Measurements from ENCODE around the gene GSTM4.
"Not testable (repeated sequence)": the region's sequence is repeated elsewhere in the genome, so short reads cannot be mapped to it uniquely, and the experiment has no call there.

The GSTM4 gene

DNA sequence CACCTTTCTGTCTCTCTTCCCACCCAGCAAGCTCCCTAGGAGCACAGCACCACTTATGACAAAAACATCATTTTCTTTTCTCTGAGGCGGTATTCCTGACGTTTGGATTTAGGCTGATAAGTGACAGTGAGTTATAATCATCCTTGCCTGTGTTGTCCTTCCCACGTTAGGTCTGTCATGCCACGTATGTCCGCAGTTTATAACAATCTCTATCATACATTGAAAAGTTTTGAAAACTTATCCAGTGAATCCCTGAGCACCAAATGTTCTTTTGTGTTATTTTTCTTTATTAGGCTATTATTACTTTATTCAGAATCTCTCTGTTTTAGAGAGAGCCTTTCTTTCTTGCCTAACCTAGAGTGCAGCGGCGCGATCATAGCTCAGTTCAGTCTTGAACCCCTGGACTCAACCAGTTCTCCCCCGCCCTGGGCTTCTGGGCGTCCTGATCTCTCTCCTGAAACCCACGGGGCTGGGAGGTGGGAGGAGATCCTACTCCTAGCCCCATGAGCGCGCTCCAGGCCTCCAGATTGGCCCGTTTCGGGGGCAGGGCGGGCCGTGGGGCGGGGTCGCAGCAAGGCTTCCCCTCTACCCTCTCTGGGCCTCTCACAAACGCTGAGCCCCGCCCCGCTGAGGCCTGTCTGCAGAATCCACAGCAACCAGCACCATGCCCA, 11.7 kb downstream of the GSTM4 start, which contains the start of gene GSTM2:
Gene GSTM2, plus strand, starts transcription at position 606 of the 671 bp plus-strand sequence. Its CDS starts 59 bp downstream, at position 665.
- DNase-seq (ENCODE audit: low read depth): peak; percentile 66

GRCh38 chr1:109668123-109668775, 12.3 kb downstream of the GSTM4 start:
- no peak for DNase-seq (ENCODE audit: low read depth)

GRCh38 chr1:109669246-109669948, 13.5 kb downstream of the GSTM4 start:
- no peak for DNase-seq (ENCODE audit: low read depth)

- not testable (repeated sequence) for DNase-seq (ENCODE audit: low read depth)
These were observed 14.0 kb downstream of the GSTM4 start for GRCh38 chr1:109669949-109670302.

GRCh38 chr1:109671067-109671466, 15.2 kb downstream of the GSTM4 start:
- no peak for DNase-seq (ENCODE audit: low read depth)

- not testable (repeated sequence) for DNase-seq (ENCODE audit: low read depth)
These were observed 18.0 kb downstream of the GSTM4 start for GRCh38 chr1:109673861-109674260.

GRCh38 chr1:109676683-109677381, 20.9 kb downstream of the GSTM4 start:
- not testable (repeated sequence) for DNase-seq (ENCODE audit: low read depth)

DNA sequence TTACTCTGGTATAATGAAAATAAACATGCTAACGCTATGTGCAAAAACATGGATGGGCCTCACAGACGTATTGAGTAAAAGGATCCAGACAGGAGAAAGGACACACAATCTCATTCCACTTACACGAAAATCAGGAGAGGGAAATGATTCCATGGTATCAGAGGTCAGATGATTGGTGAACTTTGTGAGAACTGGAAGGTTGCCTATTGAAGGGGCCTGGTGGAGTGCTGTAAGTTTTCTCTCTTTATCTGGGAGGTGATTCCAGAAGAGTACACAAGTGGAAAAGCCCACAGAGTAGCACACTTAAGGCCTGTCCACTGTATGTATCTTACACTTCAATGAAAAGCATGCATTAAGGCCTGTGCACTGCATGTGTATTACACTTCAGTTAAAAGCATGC, 21.6 kb downstream of the GSTM4 start:
- DNase-seq (ENCODE audit: low read depth): no peak

- DNase-seq (ENCODE audit: low read depth): not testable (repeated sequence)
These were observed 22.7 kb downstream of the GSTM4 start for GRCh38 chr1:109678637-109679036.

- DNase-seq (ENCODE audit: low read depth): not testable (repeated sequence)
These were observed 28.9 kb downstream of the GSTM4 start for GRCh38 chr1:109684777-109685176.

DNA sequence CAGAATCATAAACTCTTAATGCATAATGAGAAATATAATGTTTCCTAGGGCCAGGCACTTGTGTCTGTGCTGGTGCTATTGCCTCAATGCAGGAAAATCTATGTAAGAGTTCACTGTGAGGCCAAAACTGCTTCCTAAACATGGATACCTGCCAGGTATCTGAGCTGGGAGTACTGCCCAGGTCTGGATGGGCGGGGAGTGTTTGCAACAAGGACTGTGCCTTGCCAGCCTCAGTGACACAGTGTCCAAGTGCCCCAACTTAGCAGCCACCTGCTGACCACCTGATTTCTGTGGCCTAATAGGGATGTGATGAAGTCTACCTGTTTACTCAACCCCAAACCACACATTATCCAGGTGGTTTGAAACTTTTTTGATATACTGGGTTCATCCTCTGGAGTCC, 29.5 kb downstream of the GSTM4 start:
- DNase-seq (ENCODE audit: low read depth): not testable (repeated sequence)

- DNase-seq (ENCODE audit: low read depth): not testable (repeated sequence)
These were observed 30.0 kb downstream of the GSTM4 start for GRCh38 chr1:109685890-109686289.

DNA sequence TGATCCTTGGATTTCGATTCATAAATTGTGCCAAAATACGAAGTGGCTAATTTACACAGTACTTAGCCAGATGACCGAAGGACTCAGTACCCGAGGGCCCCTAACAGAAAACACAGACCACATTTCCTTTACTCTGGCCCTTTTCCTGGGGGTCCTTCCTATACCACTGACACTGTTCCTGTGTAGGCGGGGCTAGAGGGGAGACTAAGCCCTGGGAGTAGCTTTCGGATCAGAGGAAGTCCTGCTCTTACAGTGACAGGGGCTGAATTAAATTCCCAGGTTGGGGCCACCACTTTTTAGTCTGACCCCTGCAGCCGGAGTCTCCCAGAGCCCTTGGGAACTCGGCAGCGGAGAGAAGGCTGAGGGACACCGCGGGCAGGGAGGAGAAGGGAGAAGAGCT, 31.2 kb downstream of the GSTM4 start:
- not testable (repeated sequence) for DNase-seq (ENCODE audit: low read depth)

GRCh38 chr1:109687641-109688499, 32.0 kb downstream of the GSTM4 start, which contains the start of gene GSTM1:
TSS of gene GSTM1 (plus strand) at chr1:109687817. CDS start at chr1:109687874, 57 bp downstream.
- no peak for DNase-seq (ENCODE audit: low read depth)

- no peak for DNase-seq (ENCODE audit: low read depth)
These were observed 34.0 kb downstream of the GSTM4 start for GRCh38 chr1:109689844-109690405.

DNA sequence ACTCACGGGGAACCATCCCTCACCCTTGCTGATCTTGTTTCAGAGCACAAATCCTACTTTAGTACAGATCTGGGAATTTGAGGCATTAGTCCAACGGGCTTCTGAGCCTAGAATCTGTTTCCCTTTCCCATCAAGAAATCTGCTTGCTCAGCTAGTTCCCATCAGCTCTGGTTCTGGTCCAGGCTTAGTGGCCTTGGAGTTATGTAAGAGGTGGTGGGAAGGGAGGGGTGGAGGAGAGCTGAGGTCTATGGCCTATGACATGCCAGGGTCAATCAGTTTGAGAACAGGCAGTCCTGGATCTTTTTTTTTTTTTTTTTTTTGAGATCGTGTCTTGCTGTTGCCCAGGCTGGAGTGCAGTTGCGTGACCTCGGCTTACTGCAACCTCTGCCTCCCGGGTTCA, 35.9 kb downstream of the GSTM4 start:
- no peak for DNase-seq (ENCODE audit: low read depth)

DNA sequence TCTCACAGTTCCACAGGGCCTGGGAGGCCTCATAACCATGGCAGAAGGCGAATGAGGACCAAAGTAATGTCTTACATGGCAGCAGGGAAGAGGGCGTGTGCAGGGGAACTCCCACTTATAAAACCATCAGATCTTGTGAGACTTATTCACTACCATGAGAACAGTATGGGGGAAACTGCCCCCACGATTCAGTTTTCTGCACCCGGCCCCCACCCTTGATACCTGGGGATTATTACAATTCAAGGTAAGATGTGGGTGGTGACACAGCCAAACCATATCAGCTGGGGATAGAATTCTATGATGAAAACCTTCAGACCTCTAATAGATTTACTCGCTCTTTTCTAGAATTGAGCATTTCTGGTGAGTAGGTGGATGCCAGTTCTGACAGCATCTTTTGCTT, 38.5 kb downstream of the GSTM4 start:
- not testable (repeated sequence) for DNase-seq (ENCODE audit: low read depth)

- not testable (repeated sequence) for DNase-seq (ENCODE audit: low read depth)
These were observed 39.2 kb downstream of the GSTM4 start for GRCh38 chr1:109695138-109695537.

- DNase-seq (ENCODE audit: low read depth): no peak
These were observed 41.2 kb downstream of the GSTM4 start for GRCh38 chr1:109697066-109697465.

- not testable (repeated sequence) for DNase-seq (ENCODE audit: low read depth)
These were observed 42.0 kb downstream of the GSTM4 start for GRCh38 chr1:109697861-109698260.

- not testable (repeated sequence) for DNase-seq (ENCODE audit: low read depth)
These were observed 47.0 kb downstream of the GSTM4 start for GRCh38 chr1:109702940-109703339.
